ENCODE results near the gene SIRPA. TPM values are rescaled to one million over a fixed set of nuclear protein-coding genes. Genes with fewer than 3 reads are reported as not detected.

The SIRPA gene
- total RNA-seq (2014; rRNA removed) (12.8 and 17.3 TPM in 2 replicates), Bru-seq, nascent RNA (percentile 57 among the genes with signal in this experiment), BruChase-seq, experiment 1, labeled RNA remaining after a 6-hour chase (percentile 62 among the genes with signal in this experiment), BruChase-seq, experiment 2, labeled RNA remaining after a 2-hour chase (percentile 61 among the genes with signal in this experiment)
- long read RNA-seq, transcript SIRPA-202 (8 exons, 3,996 nt): major isoform, 7 of 43 reads
- long read RNA-seq, partial matches to known transcripts: 28 of 43 reads
- long read RNA-seq, other reads (novel, unspliced or antisense): 8 of 43 reads

- peak within 1 kb of the TSS; percentile 79 for H3K4me3 ChIP-seq (ENCODE audit: low read length)
- H3K27me3 ChIP-seq (ENCODE audit: low read length): no peaks in the 10 kb centered on the region
- H3K4me1 ChIP-seq (ENCODE audit: insufficient read depth, low read length): peaks cover 7% of the 10 kb centered on the region; the same call in 1 of the 2 replicates
- no peaks in the 10 kb centered on the region for H4K20me1 ChIP-seq (ENCODE audit: low read length)
- H3K79me2 ChIP-seq (ENCODE audit: low read length): peaks cover 43% of the 10 kb centered on the region
- no peaks in the 10 kb centered on the region for H3F3A ChIP-seq (ENCODE audit: low read length, unreplicated experiment)
- ChIA-PET POLR2A (ENCODE audit: unreplicated experiment) (no interaction called here), CTCF (no interaction called here)
- peak; percentile 63 for ATAC-seq
- H3K9me2 ChIP-seq (replicated peaks; ENCODE audit: low read length): no peaks in the 10 kb centered on the region
- no TSS peak for BruUV-seq (replicated peaks)
- no peaks in the 10 kb centered on the region for H3K9me3 ChIP-seq (ENCODE audit: low read length)
- peak within 1 kb of the TSS; percentile 84 for H3K4me2 ChIP-seq (ENCODE audit: low read length)
- H3K36me3 ChIP-seq (ENCODE audit: low read depth, low read length): no peaks in the 10 kb centered on the region
- peak within 1 kb of the TSS; percentile 73 for H2AFZ ChIP-seq (ENCODE audit: low read length)
- intact Hi-C loops (cut with micrococcal nuclease): loop anchor here (5.0 kb wide), 1 partner anchor 93 kb away; no protein-coding TSS in a partner anchor
- no peak for TF ChIP-seq CTCF (conservative IDR thresholded peaks at IDR 0.05; ENCODE audit: low read depth, low read length)
- no peak for TF ChIP-seq EZH2 (IDR thresholded peaks at IDR 0.05; ENCODE audit: low read length, unreplicated experiment)
- no peak for TF ChIP-seq EZH2phosphoT487 (IDR thresholded peaks at IDR 0.05; ENCODE audit: borderline replicate concordance, low read length)
- peak within 1 kb of the TSS; percentile 63 for H3K9ac ChIP-seq (ENCODE audit: low read length)
- DNase-seq: peak; percentile 66
- no peak within 1 kb of the TSS for H3K27ac ChIP-seq (ENCODE audit: low read length)
These were observed at the start of gene SIRPA for GRCh38 chr20:1894951-1895673. Gene SIRPA, plus strand, starts transcription at chr20:1895407. Its CDS starts 41 bp downstream, at chr20:1895448.

DNA sequence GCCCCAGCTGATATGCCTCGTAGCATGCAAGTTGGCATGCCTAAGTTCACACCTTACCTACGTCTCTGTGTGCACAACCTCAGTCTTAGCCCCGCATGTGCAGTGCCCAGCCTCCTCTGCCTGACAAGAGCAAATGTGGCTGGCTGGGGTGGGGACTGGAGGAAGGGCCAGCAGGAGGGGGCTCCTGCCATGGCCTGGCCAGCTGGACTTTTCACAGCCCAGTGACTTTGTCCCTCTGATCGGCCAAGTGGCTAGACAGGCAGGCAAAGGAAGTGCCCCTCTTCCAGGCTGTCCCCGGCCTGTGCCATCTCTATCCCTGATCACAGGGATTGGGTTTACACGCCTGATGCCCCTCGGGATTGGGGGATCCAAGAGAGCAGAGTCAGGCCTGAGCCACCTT is 49.5 kb upstream of the SIRPA start:
- no TSS peak for BruUV-seq (replicated peaks)
- Histone ChIP-seq H3K4me2 (ENCODE audit: low read length) (no peak overlapping the region), H3K4me1 (ENCODE audit: insufficient read depth, low read length) (no peaks in the 10 kb centered on the region), H3K36me3 (ENCODE audit: low read depth, low read length) (no peaks in the 10 kb centered on the region), H4K20me1 (ENCODE audit: low read length) (no peaks in the 10 kb centered on the region), H3K4me3 (ENCODE audit: low read length) (no peak overlapping the region), H2AFZ (ENCODE audit: low read length) (no peak overlapping the region), H3F3A (ENCODE audit: low read length, unreplicated experiment) (no peaks in the 10 kb centered on the region), H3K27ac (ENCODE audit: low read length) (no peak overlapping the region), H3K27me3 (ENCODE audit: low read length) (0 out of 2 replicates have a peak, but pooled peaks cover 5% of the 10 kb centered on the region), H3K79me2 (ENCODE audit: low read length) (no peaks in the 10 kb centered on the region), H3K9me3 (ENCODE audit: low read length) (no peaks in the 10 kb centered on the region), H3K9me2 (replicated peaks; ENCODE audit: low read length) (no peaks in the 10 kb centered on the region), H3K9ac (ENCODE audit: low read length) (no peak overlapping the region)
- ChIA-PET CTCF (no interaction called here), POLR2A (ENCODE audit: unreplicated experiment) (no interaction called here)
- ATAC-seq (no peak), DNase-seq (no peak)
- TF ChIP-seq EZH2phosphoT487 (IDR thresholded peaks at IDR 0.05; ENCODE audit: borderline replicate concordance, low read length): no peak
- no peak for TF ChIP-seq EZH2 (IDR thresholded peaks at IDR 0.05; ENCODE audit: low read length, unreplicated experiment)
- no peak for TF ChIP-seq CTCF (conservative IDR thresholded peaks at IDR 0.05; ENCODE audit: low read depth, low read length)
- intact Hi-C loops (cut with micrococcal nuclease): no loop called here

- Histone ChIP-seq H3K4me1 (ENCODE audit: insufficient read depth, low read length) (no peaks in the 10 kb centered on the region), H3K4me2 (ENCODE audit: low read length) (no peak overlapping the region), H3K27ac (ENCODE audit: low read length) (no peak overlapping the region), H3K79me2 (ENCODE audit: low read length) (no peaks in the 10 kb centered on the region), H3F3A (ENCODE audit: low read length, unreplicated experiment) (no peaks in the 10 kb centered on the region), H3K9me2 (replicated peaks; ENCODE audit: low read length) (no peaks in the 10 kb centered on the region), H3K9me3 (ENCODE audit: low read length) (no peaks in the 10 kb centered on the region), H3K27me3 (ENCODE audit: low read length) (0 out of 2 replicates have a peak, but pooled peaks cover 5% of the 10 kb centered on the region), H3K9ac (ENCODE audit: low read length) (no peak overlapping the region), H3K36me3 (ENCODE audit: low read depth, low read length) (no peaks in the 10 kb centered on the region), H4K20me1 (ENCODE audit: low read length) (no peaks in the 10 kb centered on the region), H2AFZ (ENCODE audit: low read length) (no peak overlapping the region), H3K4me3 (ENCODE audit: low read length) (no peak overlapping the region)
- TF ChIP-seq CTCF (conservative IDR thresholded peaks at IDR 0.05; ENCODE audit: low read depth, low read length) (no peak), EZH2phosphoT487 (IDR thresholded peaks at IDR 0.05; ENCODE audit: borderline replicate concordance, low read length) (no peak), EZH2 (IDR thresholded peaks at IDR 0.05; ENCODE audit: low read length, unreplicated experiment) (no peak)
- ChIA-PET CTCF (no interaction called here), POLR2A (ENCODE audit: unreplicated experiment) (no interaction called here)
- ATAC-seq: no peak
- no peak for DNase-seq
- BruUV-seq (replicated peaks): no TSS peak
- intact Hi-C loops (cut with micrococcal nuclease): no loop called here
These were observed 48.9 kb upstream of the SIRPA start for GRCh38 chr20:1846341-1846740.

All from PC-3 (cell line).